H1 (cell line): ENCODE results near the gene RAB36. TPM values are rescaled to one million over a fixed set of nuclear protein-coding genes. Genes with fewer than 3 reads are reported as not detected.

Experiments
- CTCF ChIA-PET: fragments of 300-600 bp; sonication (Branson Sonifier 250); formaldehyde crosslinking; loops from one replicate; lab custom pipeline; 2021; ENCODE audit not compliant: partially characterized antibody; lab: Charles Lee
- POLR2A ChIA-PET: fragments of 300-600 bp; sonication (Branson Sonifier 250); formaldehyde crosslinking; loops from one replicate; lab custom pipeline; 2021; ENCODE audit warnings: inconsistent platforms; ENCODE audit not compliant: partially characterized antibody; lab: Charles Lee
- DNase-seq, 2 experiments: peaks; one replicate each; pipeline versions ENCODE4 v3.0.0 to v3.0.0-alpha.2; 2010 to 2022; ENCODE audit warnings: low spot score in 2 of 2, low read depth in 1 of 2, mixed read lengths in 1 of 2
- FAIRE-seq: peaks from 2 replicates; lab custom pipeline; 2011; peaks lifted over from hg19 to GRCh38; lab: Jason Lieb, UNC
- H2AFZ ChIP-seq: 2 replicates; pipeline ENCODE4 v1.8.1; 2012; ENCODE audit warnings: low read length, inconsistent platforms
- H2AK5ac ChIP-seq: 2 replicates; pipeline ENCODE4 v1.6.1; 2013; ENCODE audit warnings: low read depth, low read length
- H2BK120ac ChIP-seq: replicated peaks from 2 replicates; pipeline ENCODE3; 2013; ENCODE audit warnings: low read depth, low read length, inconsistent platforms
- H2BK12ac ChIP-seq: 2 replicates; pipeline ENCODE4 v1.6.1; 2013; ENCODE audit warnings: low read depth, low read length
- H2BK15ac ChIP-seq: 2 replicates; pipeline ENCODE4 v1.6.1; 2013; ENCODE audit warnings: low read length
- H2BK20ac ChIP-seq: 2 replicates; pipeline ENCODE4 v1.6.1; 2013; ENCODE audit warnings: low read length
- H2BK5ac ChIP-seq: 2 replicates; pipeline ENCODE4 v1.6.1; 2013; ENCODE audit warnings: low read depth, low read length
- H3K14ac ChIP-seq: 2 replicates; pipeline ENCODE4 v1.6.1; 2013; ENCODE audit warnings: inconsistent platforms; ENCODE audit not compliant: insufficient read length
- H3K18ac ChIP-seq: 2 replicates; pipeline ENCODE4 v1.6.1; 2013; ENCODE audit warnings: low read length; ENCODE audit errors: extremely low read depth
- H3K23ac ChIP-seq: 2 replicates; pipeline ENCODE4 v1.6.1; 2013; ENCODE audit warnings: inconsistent platforms; ENCODE audit not compliant: insufficient read length
- H3K23me2 ChIP-seq: 2 replicates; pipeline ENCODE4 v1.6.1; 2013; ENCODE audit warnings: low read depth, low read length
- H3K27ac ChIP-seq: 2 replicates; pipeline ENCODE4 v1.6.1; 2011; ENCODE audit warnings: low read depth, low read length, inconsistent platforms
- H3K27me3 ChIP-seq, 4 experiments: replicated peaks in 1 of 4; 1 replicate in 1 of 4; 2 replicates in 3 of 4; pipeline versions ENCODE4 v1.6.1 to v1.8.1; 2011 to 2013; ENCODE audit warnings: low read length in 3 of 4, mild to moderate bottlenecking in 3 of 4, inconsistent platforms in 2 of 4, mixed read lengths in 2 of 4, moderate library complexity in 1 of 4; ENCODE audit not compliant: control insufficient read depth in 3 of 4, insufficient read depth in 3 of 4; ENCODE audit errors: extremely low read depth in 1 of 4
- H3K36me3 ChIP-seq, 4 experiments: 2 replicates each; pipeline versions ENCODE4 v1.6.1 to v1.8.1; 2011 to 2013; ENCODE audit warnings: mild to moderate bottlenecking in 4 of 4, low read length in 3 of 4, moderate library complexity in 2 of 4, control low read depth in 1 of 4, inconsistent platforms in 1 of 4; ENCODE audit not compliant: insufficient read depth in 4 of 4, control insufficient read depth in 2 of 4
- H3K4ac ChIP-seq: replicated peaks from 2 replicates; pipeline ENCODE3; 2013; ENCODE audit warnings: low read length, low read depth, mixed read lengths, inconsistent platforms; ENCODE audit not compliant: insufficient read length
- H3K4me1 ChIP-seq, 4 experiments: replicated peaks in 1 of 4; 1 replicate in 1 of 4; 2 replicates in 3 of 4; pipeline versions ENCODE4 v1.6.1 to v1.8.1; 2011 to 2013; ENCODE audit warnings: low read length in 3 of 4, inconsistent platforms in 2 of 4, mixed read lengths in 1 of 4; ENCODE audit not compliant: insufficient read depth in 4 of 4, control insufficient read depth in 3 of 4
- H3K4me2 ChIP-seq, 2 experiments: 2 replicates each; pipeline versions ENCODE4 v1.6.1 to v1.8.1; 2011 to 2013; ENCODE audit warnings: low read depth in 2 of 2, low read length in 2 of 2, control low read depth in 1 of 2, inconsistent platforms in 1 of 2, mild to moderate bottlenecking in 1 of 2; ENCODE audit not compliant: insufficient read depth in 1 of 2
- H3K4me3 ChIP-seq, 4 experiments: fragments of 200-600, 300-600 bp in 1 of 4; sonication (generic), shearing (Covaris generic), sonication (Bioruptor Twin) in 1 of 4; 2 replicates each; pipeline versions ENCODE4 v1.5.1 to v1.8.1; 2011 to 2016; ENCODE audit warnings: low read length in 4 of 4, low read depth in 3 of 4, control low read depth in 2 of 4, inconsistent platforms in 2 of 4, mild to moderate bottlenecking in 2 of 4, mixed read lengths in 1 of 4, moderate library complexity in 1 of 4; ENCODE audit not compliant: insufficient read depth in 2 of 4; ENCODE audit errors: extremely low read depth in 1 of 4
- H3K56ac ChIP-seq: replicated peaks from 2 replicates; pipeline ENCODE3; 2013; ENCODE audit warnings: low read depth, mild to moderate bottlenecking, mixed read lengths, low read length, inconsistent platforms; ENCODE audit not compliant: insufficient read length
- H3K79me1 ChIP-seq: 2 replicates; pipeline ENCODE4 v1.6.1; 2013; ENCODE audit warnings: low read depth, low read length, control low read depth
- H3K79me2 ChIP-seq, 2 experiments: 2 replicates each; pipeline versions ENCODE4 v1.6.1 to v1.8.1; 2012 to 2013; ENCODE audit warnings: low read length in 2 of 2, mild to moderate bottlenecking in 2 of 2, inconsistent platforms in 1 of 2; ENCODE audit not compliant: insufficient read depth in 2 of 2, control insufficient read depth in 1 of 2
- H3K9ac ChIP-seq, 4 experiments: replicated peaks in 1 of 4; 1 replicate in 1 of 4; 2 replicates in 3 of 4; pipeline versions ENCODE4 v1.6.1 to v1.8.1; 2011 to 2013; ENCODE audit warnings: low read depth in 3 of 4, low read length in 3 of 4, control low read depth in 2 of 4, mild to moderate bottlenecking in 2 of 4, moderate library complexity in 2 of 4, inconsistent platforms in 1 of 4; ENCODE audit errors: extremely low read depth in 1 of 4
- H3K9me3 ChIP-seq, 2 experiments: 2 replicates each; pipeline versions ENCODE4 v1.6.1 to v1.8.1; 2012 to 2013; ENCODE audit warnings: mild to moderate bottlenecking in 2 of 2, moderate library complexity in 2 of 2, control low read depth in 1 of 2, inconsistent platforms in 1 of 2, low read depth in 1 of 2, low read length in 1 of 2, mixed read lengths in 1 of 2; ENCODE audit not compliant: insufficient read depth in 2 of 2
- H4K20me1 ChIP-seq, 2 experiments: replicated peaks in 1 of 2; 2 replicates each; pipeline versions ENCODE3 to v1.8.1; 2011 to 2013; ENCODE audit warnings: inconsistent platforms in 2 of 2, low read length in 2 of 2, mild to moderate bottlenecking in 1 of 2; ENCODE audit not compliant: insufficient read depth in 2 of 2, control insufficient read depth in 1 of 2
- H4K5ac ChIP-seq: 2 replicates; pipeline ENCODE4 v1.6.1; 2013; ENCODE audit warnings: low read length, low read depth, mixed read lengths, inconsistent platforms; ENCODE audit not compliant: insufficient read length
- H4K8ac ChIP-seq: 2 replicates; pipeline ENCODE4 v1.8.0; 2013; ENCODE audit warnings: mild to moderate bottlenecking, moderate library complexity, low read length, inconsistent platforms; ENCODE audit not compliant: insufficient read depth; ENCODE audit errors: extremely low read depth
- H4K91ac ChIP-seq: replicated peaks from 2 replicates; pipeline ENCODE3; 2013; ENCODE audit warnings: low read length, mixed read lengths, inconsistent platforms; ENCODE audit not compliant: insufficient read length
- ASH2L ChIP-seq: fragments of 200-600, 300-600 bp; sonication (generic); IDR thresholded peaks from one replicate; pipeline ENCODE4 v1.7.1; 2017; ENCODE audit warnings: low read length
- ATF3 ChIP-seq: IDR thresholded peaks from 2 replicates; pipeline ENCODE4 v1.6.1; 2011; ENCODE audit warnings: low read depth, mild to moderate bottlenecking, low read length; ENCODE audit not compliant: insufficient read depth
- CTBP2 ChIP-seq: IDR thresholded peaks from 2 replicates; pipeline ENCODE4 v1.7.0; 2011; ENCODE audit warnings: borderline replicate concordance, mild to moderate bottlenecking, moderate library complexity, mixed read lengths, low read length; ENCODE audit not compliant: insufficient read depth, insufficient read length
- E2F6 ChIP-seq: IDR thresholded peaks from 2 replicates; pipeline ENCODE4 v1.6.1; 2012; ENCODE audit warnings: inconsistent platforms
- FOSL1 ChIP-seq: IDR thresholded peaks from 2 replicates; pipeline ENCODE4 v1.6.1; 2011; ENCODE audit warnings: mild to moderate bottlenecking, low read depth, low read length, moderate library complexity; ENCODE audit not compliant: insufficient read depth
- MAX ChIP-seq: IDR thresholded peaks from 2 replicates; pipeline ENCODE4 v1.6.1; 2012; ENCODE audit warnings: inconsistent platforms
- RBBP5 ChIP-seq: IDR thresholded peaks from 2 replicates; pipeline ENCODE4 v1.7.1; 2012; ENCODE audit warnings: low read depth, mild to moderate bottlenecking, inconsistent platforms, low read length, moderate library complexity, borderline replicate concordance
- RNF2 ChIP-seq: fragments of 200-900, 300-1000 bp; sonication (generic); IDR thresholded peaks from 2 replicates; pipeline ENCODE4 v1.7.1; 2016; ENCODE audit warnings: borderline replicate concordance, low read depth, mild to moderate bottlenecking, antibody characterized with exemption, low read length; ENCODE audit not compliant: poor library complexity, severe bottlenecking; ENCODE audit errors: missing control alignments
- RXRA ChIP-seq: IDR thresholded peaks from 2 replicates; pipeline ENCODE4 v1.6.1; 2011; ENCODE audit warnings: low read depth, mild to moderate bottlenecking, low read length, moderate library complexity; ENCODE audit not compliant: insufficient read depth
- SP4 ChIP-seq: IDR thresholded peaks from 2 replicates; pipeline ENCODE4 v1.6.1; 2012; ENCODE audit warnings: low read length, inconsistent platforms
- TAF1 ChIP-seq: IDR thresholded peaks from 2 replicates; pipeline ENCODE4 v1.6.1; 2011; ENCODE audit warnings: mild to moderate bottlenecking, low read depth, low read length
- TCF12 ChIP-seq: IDR thresholded peaks from 2 replicates; pipeline ENCODE4 v1.6.1; 2011; ENCODE audit warnings: low read depth, mild to moderate bottlenecking, low read length
- WGBS, 2 experiments: shearing (Covaris generic) in 1 of 2; methylation state at CpG; one replicate each; pipeline versions ENCODE4 v1.1.6 to v1.1.7; 2013 to 2015; ENCODE audit warnings: low lambda C conversion rate in 2 of 2, mixed read lengths in 2 of 2, inconsistent platforms in 1 of 2, low coverage in 1 of 2, missing lambda C conversion rate in 1 of 2; ENCODE audit not compliant: insufficient replicate concordance in 2 of 2, insufficient coverage in 1 of 2, insufficient read length in 1 of 2; ENCODE audit errors: extremely low coverage in 1 of 2, missing lambda C conversion rate in 1 of 2; 5-methylcytosine and 5-hydroxymethylcytosine counted together
- polyA plus RNA-seq, 7 experiments: library from polyadenylated mRNA; depleted of rRNA in 3 of 7; stranded (reverse) in 5 of 7; unstranded in 2 of 7; fragments of >200 nt in 5 of 7; fragments of 200-250 nt in 2 of 7; gene quantifications; 1 replicate in 5 of 7; 2 replicates in 1 of 7; 4 replicates in 1 of 7; pipeline versions ENCODE4 v1.2.1 to v1.2.3, GENCODE V29; 2011 to 2013; ENCODE audit warnings: missing spikeins in 2 of 7, mixed read lengths in 2 of 7
- total RNA-seq: library from RNA; stranded (reverse); fragmentation: NEBNext Ultra II Directional; extraction: Animal tissue kit (Norgen Biotek cat#: 25700); gene quantifications from 2 replicates; pipeline ENCODE4 v1.2.1, GENCODE V29; 2021

Gene RAB36
- total and polyA plus RNA-seq, 2 of the 8 experiments (the other 6 are each of a cell fraction or from before 2014, with no cell fraction given), result 1.0 to 1.5 TPM

- H3K4me2 ChIP-seq, result no peak overlapping the region
- ChIA-PET CTCF (interaction anchor here (0.8 to 2.3 kb wide), 10 partner anchors 10 to 126 kb away, joined by 3 to 12 read pairs (median 4); partner anchors contain the start of gene RSPH14), POLR2A (no interaction called here)
- H3K79me2 ChIP-seq, result no peaks in the 10 kb centered on the region
- no peak overlapping the region for H2BK20ac ChIP-seq
- H4K91ac ChIP-seq, result no peak overlapping the region
- H3K14ac ChIP-seq, result no peak overlapping the region
- H3K9me3 ChIP-seq, result no peaks in the 10 kb centered on the region
- H2AFZ ChIP-seq, result no peak overlapping the region
- H3K4ac ChIP-seq, result no peak overlapping the region
- no peak overlapping the region for H2BK12ac ChIP-seq
- DNase-seq (no peak), FAIRE-seq (no peak)
- no peak overlapping the region for H3K27ac ChIP-seq
- H3K23ac ChIP-seq, result no peak overlapping the region
- peaks cover 0 to 1% of the 10 kb centered on the region in 2 experiments for H4K20me1 ChIP-seq
- H3K18ac ChIP-seq, result no peak overlapping the region
- 83% methylated on average over 11 of the region's 11 CpGs; no CpG with 5 or more reads in 1 of the 2 experiments for WGBS, 2 experiments
- no peak overlapping the region for H3K4me3 ChIP-seq
- H3K9ac ChIP-seq, result no peak overlapping the region
- H3K36me3 ChIP-seq, result no peaks in the 10 kb centered on the region
- no peak overlapping the region for H3K56ac ChIP-seq
- H3K79me1 ChIP-seq, result no peaks in the 10 kb centered on the region
- no peaks in the 10 kb centered on the region for H3K27me3 ChIP-seq
- H3K23me2 ChIP-seq, result 0 out of 2 replicates have a peak, but pooled peaks cover 2% of the 10 kb centered on the region
- no peak overlapping the region for H4K5ac ChIP-seq
- H2BK5ac ChIP-seq, result no peak overlapping the region
- H4K8ac ChIP-seq, result no peak overlapping the region
- no peak overlapping the region for H2AK5ac ChIP-seq
- H3K4me1 ChIP-seq, result peaks cover 0 to 9% (median 7%) of the 10 kb centered on the region in 4 experiments; a peak in 5 of 7 replicates
- no peak overlapping the region for H2BK120ac ChIP-seq
- H2BK15ac ChIP-seq, result no peak overlapping the region
- TF ChIP-seq TCF12 (no peak), TAF1 (no peak), RBBP5 (no peak), CTBP2 (no peak), FOSL1 (no peak), MAX (no peak), ASH2L (no peak), SP4 (no peak), ATF3 (no peak), E2F6 (no peak), RNF2 (no peak), RXRA (no peak)
These were observed 18.8 kb downstream of the RAB36 start for GRCh38 chr22:23164091-23164490.
